Measurements from ENCODE around the gene RHOD. TPM values are rescaled to one million over a fixed set of nuclear protein-coding genes. Genes with fewer than 3 reads are reported as not detected.
A peak's percentile ranks its signal among the peaks of the same experiment; 100 is the strongest.

RHOD gene
- polyA plus RNA-seq, 4 donors: 10.2 to 36.5 (median 32.2) TPM

DNA sequence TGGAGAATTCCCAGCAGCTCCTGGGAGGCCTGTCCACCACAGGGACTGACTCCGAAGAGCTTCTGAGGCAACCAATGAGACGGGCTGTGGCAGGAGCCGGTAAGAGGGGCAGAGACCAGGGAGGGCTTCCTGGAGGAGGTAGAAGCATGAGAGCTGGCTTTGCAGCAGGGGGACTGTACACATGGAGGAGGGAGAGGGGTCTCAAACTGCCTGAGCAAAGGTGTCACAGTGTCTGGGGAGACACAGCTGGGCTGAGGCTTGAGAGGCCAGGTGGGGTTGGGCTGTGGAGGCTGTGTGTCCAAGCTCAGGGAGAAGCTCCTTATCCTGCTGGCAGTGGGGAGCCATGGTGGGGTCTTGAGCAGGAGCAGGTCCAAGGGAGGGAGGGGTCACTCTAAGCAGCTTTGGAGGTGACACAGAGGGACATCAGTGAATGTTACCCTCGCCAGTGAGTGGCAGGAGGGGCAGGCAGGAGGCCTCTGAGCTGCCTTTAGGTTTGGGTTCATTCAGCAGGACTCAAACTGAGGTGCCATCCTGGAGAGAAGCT, 4.6 kb upstream of the RHOD start:
- Histone ChIP-seq H3K27me3 (ENCODE audit: control insufficient read depth in 3 of 3, insufficient read depth in 3 of 3, low read length in 3 of 3) (no peaks in the 10 kb centered on the region), H3K36me3 (ENCODE audit: control insufficient read depth in 3 of 3, insufficient read depth in 2 of 3, low read depth in 1 of 3, low read length in 3 of 3) (no peaks in the 10 kb centered on the region), H3K27ac (ENCODE audit: low read depth in 1 of 3, low read length in 2 of 3) (no peak overlapping the region), H3K4me3 (ENCODE audit: low read depth in 1 of 3, low read length in 3 of 3) (no peak overlapping the region), H3K4me1 (ENCODE audit: control insufficient read depth in 3 of 3, insufficient read depth in 2 of 3, low read depth in 1 of 3, low read length in 2 of 3) (peaks cover 7 to 26% (median 8%) of the 10 kb centered on the region in 3 donors), H3K9me3 (ENCODE audit: control insufficient read depth in 2 of 2, insufficient read depth in 1 of 2, low read depth in 1 of 2, low read length in 1 of 2) (no peaks in the 10 kb centered on the region)
- FAIRE-seq (no peak), DNase-seq (no peak)
- 82 to 94% (median 92%) methylated on average over 4 of the region's 4 CpGs for WGBS, 3 donors

- no peaks in the 10 kb centered on the region for H3K9me3 ChIP-seq (ENCODE audit: control insufficient read depth in 2 of 2, insufficient read depth in 1 of 2, low read depth in 1 of 2, low read length in 1 of 2)
- WGBS, 3 donors: 57 to 87% (median 61%) methylated on average over 5 of the region's 5 CpGs
- H3K27ac ChIP-seq (ENCODE audit: low read depth in 1 of 3, low read length in 2 of 3): no peak overlapping the region
- FAIRE-seq (no peak), DNase-seq (no peak)
- H3K27me3 ChIP-seq (ENCODE audit: control insufficient read depth in 3 of 3, insufficient read depth in 3 of 3, low read length in 3 of 3): no peaks in the 10 kb centered on the region
- H3K4me3 ChIP-seq (ENCODE audit: low read depth in 1 of 3, low read length in 3 of 3): no peak overlapping the region
- no peaks in the 10 kb centered on the region for H3K36me3 ChIP-seq (ENCODE audit: control insufficient read depth in 3 of 3, insufficient read depth in 2 of 3, low read depth in 1 of 3, low read length in 3 of 3)
- H3K4me1 ChIP-seq (ENCODE audit: control insufficient read depth in 3 of 3, insufficient read depth in 2 of 3, low read depth in 1 of 3, low read length in 2 of 3): peaks cover 7 to 33% (median 8%) of the 10 kb centered on the region in 3 donors
These were observed 3.8 kb upstream of the RHOD start for GRCh38 chr11:67052891-67053290.

DNA sequence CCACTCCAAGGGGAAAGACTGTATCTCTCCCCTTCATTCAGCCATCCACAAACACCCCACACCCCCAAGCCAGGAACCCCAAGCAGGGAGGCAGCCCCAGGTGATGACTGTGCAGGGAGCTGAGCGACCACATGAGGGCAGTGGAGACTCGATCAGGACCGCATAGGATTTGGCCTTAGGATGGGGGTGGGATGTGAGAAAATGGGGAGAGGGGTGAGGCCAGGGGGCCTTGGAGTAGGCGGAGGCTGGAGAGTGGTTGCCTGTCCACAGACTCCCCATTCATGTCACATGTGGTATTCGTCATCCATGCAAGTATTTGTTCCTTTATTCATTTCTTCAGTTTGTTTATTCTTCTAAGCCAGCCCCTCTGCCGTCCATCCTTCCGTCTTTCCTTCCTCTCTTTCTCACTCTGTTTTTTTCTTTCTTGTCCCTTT, 2.7 kb upstream of the RHOD start:
- Histone ChIP-seq H3K27ac (ENCODE audit: low read depth in 1 of 3, low read length in 2 of 3) (peak overlapping the region in 2 of 3 donors; percentile 15 to 67), H3K27me3 (ENCODE audit: control insufficient read depth in 3 of 3, insufficient read depth in 3 of 3, low read length in 3 of 3) (no peaks in the 10 kb centered on the region), H3K36me3 (ENCODE audit: control insufficient read depth in 3 of 3, insufficient read depth in 2 of 3, low read depth in 1 of 3, low read length in 3 of 3) (peaks cover 0 to 5% (median 0%) of the 10 kb centered on the region in 3 donors), H3K4me3 (ENCODE audit: low read depth in 1 of 3, low read length in 3 of 3) (no peak overlapping the region), H3K9me3 (ENCODE audit: control insufficient read depth in 2 of 2, insufficient read depth in 1 of 2, low read depth in 1 of 2, low read length in 1 of 2) (no peaks in the 10 kb centered on the region), H3K4me1 (ENCODE audit: control insufficient read depth in 3 of 3, insufficient read depth in 2 of 3, low read depth in 1 of 3, low read length in 2 of 3) (peaks cover 7 to 37% (median 8%) of the 10 kb centered on the region in 3 donors)
- no peak for FAIRE-seq
- 15 to 21% (median 21%) methylated on average over 7 of the region's 7 CpGs for WGBS, 3 donors
- DNase-seq: peak; percentile 68 to 84

GRCh38 chr11:67054346-67054835, 2.3 kb upstream of the RHOD start:
- WGBS, 3 donors: 36 to 57% (median 49%) methylated on average over 9 of the region's 9 CpGs
- no peak for FAIRE-seq
- H3K4me3 ChIP-seq (ENCODE audit: low read depth in 1 of 3, low read length in 3 of 3): no peak overlapping the region
- H3K4me1 ChIP-seq (ENCODE audit: control insufficient read depth in 3 of 3, insufficient read depth in 2 of 3, low read depth in 1 of 3, low read length in 2 of 3): peaks cover 7 to 37% (median 8%) of the 10 kb centered on the region in 3 donors
- peak overlapping the region in 2 of 3 donors; percentile 33 to 67 for H3K27ac ChIP-seq (ENCODE audit: low read depth in 1 of 3, low read length in 2 of 3)
- peak in 1 of 2 donors; percentile 48 for DNase-seq
- H3K36me3 ChIP-seq (ENCODE audit: control insufficient read depth in 3 of 3, insufficient read depth in 2 of 3, low read depth in 1 of 3, low read length in 3 of 3): peaks cover 0 to 7% (median 0%) of the 10 kb centered on the region in 3 donors
- H3K9me3 ChIP-seq (ENCODE audit: control insufficient read depth in 2 of 2, insufficient read depth in 1 of 2, low read depth in 1 of 2, low read length in 1 of 2): no peaks in the 10 kb centered on the region
- no peaks in the 10 kb centered on the region for H3K27me3 ChIP-seq (ENCODE audit: control insufficient read depth in 3 of 3, insufficient read depth in 3 of 3, low read length in 3 of 3)

DNA sequence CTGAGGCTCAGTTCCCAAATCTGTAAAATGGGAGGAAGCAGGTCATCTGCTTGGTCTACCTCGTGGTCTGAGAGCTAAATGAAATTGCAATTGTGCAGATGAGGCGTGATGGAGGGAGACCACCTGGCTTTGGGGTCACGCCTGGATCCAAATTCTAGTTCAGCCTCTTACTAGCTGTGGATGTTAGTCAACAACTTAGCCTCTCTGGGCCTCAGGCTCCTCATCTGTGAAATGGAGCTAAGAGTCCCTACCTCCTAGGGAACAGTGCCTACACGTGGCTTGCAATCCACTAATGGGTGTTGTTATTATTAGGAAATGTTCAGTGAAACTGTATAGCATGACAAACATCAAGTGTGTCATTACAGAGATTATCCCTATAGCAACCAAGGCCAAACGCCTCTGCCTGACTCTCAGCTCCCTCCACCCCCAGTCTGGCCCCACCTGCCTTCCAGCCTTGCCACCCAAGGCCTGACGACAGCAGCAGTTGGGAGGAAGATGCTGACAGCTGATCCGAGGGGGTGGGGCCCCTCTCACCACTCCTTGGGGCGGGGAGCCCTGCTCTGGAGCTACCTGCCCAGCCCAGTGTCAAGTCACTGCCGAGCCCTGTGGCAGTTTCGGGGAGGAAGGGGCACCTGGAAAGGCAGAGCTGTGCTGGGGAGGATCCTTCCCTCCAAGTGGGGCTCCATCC, 1.7 kb upstream of the RHOD start:
- peaks cover 7 to 37% (median 8%) of the 10 kb centered on the region in 3 donors for H3K4me1 ChIP-seq (ENCODE audit: control insufficient read depth in 3 of 3, insufficient read depth in 2 of 3, low read depth in 1 of 3, low read length in 2 of 3)
- 16 to 51% (median 33%) methylated on average over 10 of the region's 10 CpGs for WGBS, 3 donors
- H3K4me3 ChIP-seq (ENCODE audit: low read depth in 1 of 3, low read length in 3 of 3): peak overlapping the region in 1 of 3 donors; percentile 1
- no peak for FAIRE-seq
- peaks cover 0 to 12% (median 0%) of the 10 kb centered on the region in 3 donors for H3K36me3 ChIP-seq (ENCODE audit: control insufficient read depth in 3 of 3, insufficient read depth in 2 of 3, low read depth in 1 of 3, low read length in 3 of 3)
- H3K9me3 ChIP-seq (ENCODE audit: control insufficient read depth in 2 of 2, insufficient read depth in 1 of 2, low read depth in 1 of 2, low read length in 1 of 2): no peaks in the 10 kb centered on the region
- peak overlapping the region; percentile 52 to 87 (median 79) for H3K27ac ChIP-seq (ENCODE audit: low read depth in 1 of 3, low read length in 2 of 3)
- peak; percentile 98 for DNase-seq
- no peaks in the 10 kb centered on the region for H3K27me3 ChIP-seq (ENCODE audit: control insufficient read depth in 3 of 3, insufficient read depth in 3 of 3, low read length in 3 of 3)

DNA sequence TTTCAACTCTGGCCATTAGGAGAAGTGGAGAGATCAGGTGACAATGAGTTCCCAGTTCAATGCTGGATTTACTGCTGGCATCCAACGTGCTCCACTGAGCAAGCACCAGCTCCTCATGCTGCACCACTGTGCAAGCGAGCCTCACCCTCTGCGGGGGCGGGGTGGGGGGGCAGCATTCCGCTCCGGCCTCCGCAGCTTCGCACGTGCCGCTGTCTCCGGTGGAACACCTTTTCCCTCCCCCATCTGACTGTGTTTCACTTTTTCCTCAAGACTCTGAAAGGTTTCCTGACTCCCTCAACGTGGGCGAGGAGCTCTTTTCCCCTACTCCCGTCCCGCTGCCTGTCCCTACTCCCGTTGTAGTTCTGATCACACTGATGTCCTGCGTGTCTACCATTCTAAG, 835 bp upstream of the RHOD start:
- FAIRE-seq (no peak), DNase-seq (peak; percentile 58 to 95)
- Histone ChIP-seq H3K27me3 (ENCODE audit: control insufficient read depth in 3 of 3, insufficient read depth in 3 of 3, low read length in 3 of 3) (no peaks in the 10 kb centered on the region), H3K27ac (ENCODE audit: low read depth in 1 of 3, low read length in 2 of 3) (peak overlapping the region; percentile 52 to 87 (median 79)), H3K9me3 (ENCODE audit: control insufficient read depth in 2 of 2, insufficient read depth in 1 of 2, low read depth in 1 of 2, low read length in 1 of 2) (no peaks in the 10 kb centered on the region), H3K36me3 (ENCODE audit: control insufficient read depth in 3 of 3, insufficient read depth in 2 of 3, low read depth in 1 of 3, low read length in 3 of 3) (peaks cover 0 to 19% (median 0%) of the 10 kb centered on the region in 3 donors), H3K4me3 (ENCODE audit: low read depth in 1 of 3, low read length in 3 of 3) (peak overlapping the region in 2 of 3 donors; percentile 57 to 67), H3K4me1 (ENCODE audit: control insufficient read depth in 3 of 3, insufficient read depth in 2 of 3, low read depth in 1 of 3, low read length in 2 of 3) (peaks cover 7 to 37% (median 8%) of the 10 kb centered on the region in 3 donors)
- 5 to 22% (median 18%) methylated on average over 17 of the region's 17 CpGs for WGBS, 3 donors

- Histone ChIP-seq H3K27me3 (ENCODE audit: control insufficient read depth in 3 of 3, insufficient read depth in 3 of 3, low read length in 3 of 3) (no peaks in the 10 kb centered on the region), H3K27ac (ENCODE audit: low read depth in 1 of 3, low read length in 2 of 3) (peak overlapping the region in 1 of 3 donors; percentile 56), H3K9me3 (ENCODE audit: control insufficient read depth in 2 of 2, insufficient read depth in 1 of 2, low read depth in 1 of 2, low read length in 1 of 2) (no peaks in the 10 kb centered on the region), H3K4me3 (ENCODE audit: low read depth in 1 of 3, low read length in 3 of 3) (peak overlapping the region in 2 of 3 donors; percentile 57 to 67), H3K4me1 (ENCODE audit: control insufficient read depth in 3 of 3, insufficient read depth in 2 of 3, low read depth in 1 of 3, low read length in 2 of 3) (peaks cover 7 to 37% (median 8%) of the 10 kb centered on the region in 3 donors), H3K36me3 (ENCODE audit: control insufficient read depth in 3 of 3, insufficient read depth in 2 of 3, low read depth in 1 of 3, low read length in 3 of 3) (peaks cover 0 to 24% (median 0%) of the 10 kb centered on the region in 3 donors)
- WGBS, 3 donors: 57 to 64% (median 60%) methylated on average over 10 of the region's 10 CpGs
- DNase-seq (no peak), FAIRE-seq (no peak)
These were observed 592 bp downstream of the RHOD start for GRCh38 chr11:67057205-67057672.

DNA sequence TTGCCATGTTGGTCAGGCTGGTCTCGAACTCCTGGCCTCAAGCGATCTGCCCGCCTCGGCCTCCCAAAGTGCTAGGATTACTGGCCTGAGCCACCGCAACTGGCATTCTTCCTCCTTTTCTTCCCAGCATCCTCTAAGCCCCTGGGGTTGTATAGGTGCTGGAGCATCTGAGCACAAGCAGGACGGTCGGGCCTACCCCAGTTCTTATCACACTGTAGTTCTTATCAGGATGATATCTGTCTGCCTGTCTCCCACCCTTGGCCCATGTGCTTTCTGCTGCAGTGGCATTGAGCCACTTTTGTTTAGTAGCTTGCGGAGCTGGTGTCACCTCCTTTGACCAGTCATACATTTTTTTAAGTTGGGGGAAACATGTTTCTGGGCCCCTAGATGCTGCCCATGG, 1.9 kb downstream of the RHOD start:
- H3K27me3 ChIP-seq (ENCODE audit: control insufficient read depth in 3 of 3, insufficient read depth in 3 of 3, low read length in 3 of 3): no peaks in the 10 kb centered on the region
- no peaks in the 10 kb centered on the region for H3K9me3 ChIP-seq (ENCODE audit: control insufficient read depth in 2 of 2, insufficient read depth in 1 of 2, low read depth in 1 of 2, low read length in 1 of 2)
- no peak overlapping the region for H3K4me3 ChIP-seq (ENCODE audit: low read depth in 1 of 3, low read length in 3 of 3)
- peaks cover 7 to 37% (median 8%) of the 10 kb centered on the region in 3 donors for H3K4me1 ChIP-seq (ENCODE audit: control insufficient read depth in 3 of 3, insufficient read depth in 2 of 3, low read depth in 1 of 3, low read length in 2 of 3)
- no peak for FAIRE-seq
- H3K27ac ChIP-seq (ENCODE audit: low read depth in 1 of 3, low read length in 2 of 3): no peak overlapping the region
- 85 to 92% (median 87%) methylated on average over 8 of the region's 8 CpGs for WGBS, 3 donors
- H3K36me3 ChIP-seq (ENCODE audit: control insufficient read depth in 3 of 3, insufficient read depth in 2 of 3, low read depth in 1 of 3, low read length in 3 of 3): peaks cover 0 to 28% (median 0%) of the 10 kb centered on the region in 3 donors
- no peak for DNase-seq

All from small intestine (tissue), 7 donors.